GM21717 (cell line): Measurements from ENCODE around the gene PPP2R3A.
"Not testable (repeated sequence)": the region's sequence is repeated elsewhere in the genome, so short reads cannot be mapped to it uniquely, and the experiment has no call there.

ENCODE experiments used
- ATAC-seq: cut with Tn5 transposase; IDR thresholded peaks from one replicate; pipeline ENCODE4 v1.9.1; 2021; ENCODE audit warnings: mild to moderate bottlenecking, moderate library complexity; ENCODE audit not compliant: unreplicated experiment

Gene PPP2R3A

DNA sequence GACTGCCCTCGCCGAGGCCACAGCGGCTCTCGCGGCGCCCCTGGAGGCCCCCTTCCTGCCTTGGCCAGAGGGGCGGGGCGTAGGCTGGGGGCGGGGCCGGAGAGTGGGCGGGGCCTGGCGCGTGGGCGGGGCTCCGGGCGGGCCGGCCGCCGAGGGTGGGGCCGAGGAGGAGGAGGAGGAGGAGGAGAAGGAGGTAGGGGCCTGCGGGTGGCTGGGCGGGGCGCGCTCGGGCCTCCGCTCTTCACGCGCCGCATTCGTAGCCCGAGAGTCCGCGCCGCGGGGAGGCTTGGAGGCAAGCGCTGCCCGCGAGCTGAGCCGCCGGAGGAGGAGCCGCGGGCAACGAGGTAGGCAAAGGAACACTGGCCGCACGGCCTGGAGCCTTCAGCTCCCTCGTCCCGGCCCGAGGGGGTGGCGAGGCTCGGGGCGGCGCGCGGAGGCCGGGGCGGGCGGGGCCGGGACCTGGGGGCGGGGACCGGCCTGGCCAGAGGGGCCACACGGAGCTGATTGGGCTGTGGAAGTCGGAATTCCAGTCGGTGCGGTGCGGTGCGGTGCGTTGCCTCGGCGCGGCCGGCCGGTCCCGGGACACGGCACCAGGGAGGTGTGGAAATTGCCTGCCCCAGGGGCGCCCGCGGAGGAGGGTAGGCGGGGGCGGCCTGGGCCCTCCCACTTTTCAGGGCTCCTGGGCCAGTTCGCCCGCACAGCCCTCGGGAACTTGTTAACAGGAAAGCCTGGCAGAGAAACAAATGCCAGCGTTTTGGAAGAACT, at the start of gene PPP2R3A:
Gene PPP2R3A, plus strand, starts transcription at position 223 of the 765 bp plus-strand sequence. CDS start 35,771 bp downstream, outside the sequence.
- peak; percentile 70 for ATAC-seq

GRCh38 chr3:135916310-135916709, 49.2 kb upstream of the PPP2R3A start:
- no peak for ATAC-seq

DNA sequence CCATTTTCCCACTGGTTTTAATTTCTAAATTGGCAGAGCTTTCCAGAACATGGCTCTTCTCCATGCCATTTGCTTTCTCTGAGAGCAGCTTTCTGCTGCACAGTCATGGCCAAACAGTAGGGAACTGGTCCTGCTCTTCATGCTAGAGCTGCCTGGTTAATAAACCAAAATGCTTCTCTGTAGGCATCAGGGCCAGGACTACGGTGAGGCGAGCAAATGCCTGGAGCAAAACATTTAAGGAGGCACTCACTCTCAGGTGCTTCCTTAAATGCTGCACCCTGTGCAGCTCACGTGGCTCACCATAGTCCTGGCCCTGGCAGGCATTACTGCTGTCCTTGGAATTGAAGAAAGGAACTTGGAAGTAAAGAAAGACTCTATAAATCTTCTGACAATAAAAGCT, 48.5 kb upstream of the PPP2R3A start:
- ATAC-seq = no peak

DNA sequence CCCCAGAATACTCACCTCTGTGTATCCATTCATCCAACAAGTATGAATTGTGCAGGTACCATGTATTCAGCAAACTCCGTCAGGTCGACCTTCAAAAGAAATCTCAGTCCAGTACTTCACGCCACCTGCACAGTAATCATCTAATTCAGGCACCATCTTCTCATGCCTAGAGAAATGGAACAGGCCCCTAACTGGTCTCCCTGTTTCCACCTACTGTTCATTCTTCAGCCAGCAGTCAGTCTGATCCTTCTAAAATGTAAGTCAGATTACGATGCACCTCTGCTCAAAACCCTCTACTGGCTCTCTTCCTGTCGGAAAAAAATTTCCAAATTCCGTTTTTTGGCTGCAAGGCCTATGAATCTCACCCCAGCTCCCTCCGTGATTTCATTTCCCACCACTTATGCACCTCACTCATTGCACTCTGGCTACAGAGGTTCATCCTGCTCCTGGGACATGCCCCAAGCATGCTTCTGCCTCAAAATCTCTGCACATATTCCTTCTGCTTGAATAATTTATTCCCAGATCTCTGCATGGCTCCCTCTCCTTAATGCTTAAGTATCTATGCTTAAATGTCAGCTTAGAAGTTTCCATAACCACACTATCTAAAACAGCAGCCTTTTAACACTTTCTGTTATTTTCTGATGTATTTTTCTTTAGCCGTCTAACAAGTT, 47.5 kb upstream of the PPP2R3A start:
- ATAC-seq = no peak

- no peak for ATAC-seq
Observed at GRCh38 chr3:135918600-135918999, 46.9 kb upstream of the PPP2R3A start.

- ATAC-seq = no peak
Observed at GRCh38 chr3:135920275-135920674, 45.3 kb upstream of the PPP2R3A start.

- no peak for ATAC-seq
Observed at GRCh38 chr3:135922903-135923250, 42.7 kb upstream of the PPP2R3A start.

- no peak for ATAC-seq
Observed at GRCh38 chr3:135924506-135924905, 41.0 kb upstream of the PPP2R3A start.

DNA sequence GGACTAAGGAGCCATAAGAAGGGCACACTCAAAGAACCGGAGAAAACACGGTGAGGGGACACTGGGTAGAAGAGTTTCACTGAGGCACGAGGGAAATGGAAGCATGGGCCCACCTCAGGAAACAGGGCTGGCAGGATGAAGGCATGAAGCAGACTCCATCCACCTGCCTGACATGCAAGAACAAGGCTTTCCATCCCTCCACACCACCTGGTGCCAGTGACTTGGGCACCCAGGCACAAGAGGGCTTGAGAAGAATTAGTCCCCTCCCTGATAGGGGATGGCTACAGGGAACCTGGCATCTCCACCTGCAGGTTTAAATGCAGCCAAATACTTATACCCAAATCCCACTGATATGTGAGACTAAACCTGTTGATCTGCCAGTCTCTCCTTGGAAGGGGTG, 38.9 kb upstream of the PPP2R3A start:
- no peak for ATAC-seq

DNA sequence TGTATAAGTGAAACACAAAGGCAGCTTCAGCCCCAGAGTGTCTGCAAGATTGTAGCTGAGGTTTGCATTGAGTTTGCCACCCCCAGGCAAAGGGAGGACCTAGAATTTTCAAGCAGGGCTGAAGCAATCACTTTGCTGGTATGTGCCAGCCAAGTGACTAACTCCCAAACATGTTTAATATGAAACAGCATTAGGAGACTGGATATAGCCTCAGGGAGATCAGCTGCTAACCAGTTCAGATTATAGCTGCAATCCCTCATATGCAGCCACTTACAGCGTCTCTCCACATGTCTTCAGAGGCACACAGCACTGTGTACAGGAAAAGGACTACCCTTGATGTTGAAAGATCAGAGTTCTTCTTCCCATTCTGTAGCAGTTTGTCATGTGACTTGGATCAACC, 38.4 kb upstream of the PPP2R3A start:
- ATAC-seq = no peak

DNA sequence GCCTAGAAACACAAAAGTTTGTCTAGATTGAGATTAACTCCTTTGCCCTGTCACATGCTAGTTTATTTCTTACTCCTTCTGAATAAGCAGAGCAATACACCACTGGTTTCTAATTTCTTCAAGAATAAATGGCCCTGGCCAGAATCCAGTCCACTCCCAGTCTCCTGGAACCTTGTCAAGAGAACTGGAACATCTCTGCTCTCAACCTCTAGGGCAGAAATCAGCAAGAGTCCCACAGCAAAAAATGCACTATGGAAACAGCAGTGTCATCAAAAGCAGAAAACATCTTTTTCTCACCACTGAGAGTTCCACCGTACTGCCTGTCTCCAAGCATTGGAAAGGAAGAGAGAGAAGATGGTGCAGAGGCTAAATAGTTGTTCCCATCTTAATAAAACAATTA, 35.9 kb upstream of the PPP2R3A start:
- no peak for ATAC-seq

DNA sequence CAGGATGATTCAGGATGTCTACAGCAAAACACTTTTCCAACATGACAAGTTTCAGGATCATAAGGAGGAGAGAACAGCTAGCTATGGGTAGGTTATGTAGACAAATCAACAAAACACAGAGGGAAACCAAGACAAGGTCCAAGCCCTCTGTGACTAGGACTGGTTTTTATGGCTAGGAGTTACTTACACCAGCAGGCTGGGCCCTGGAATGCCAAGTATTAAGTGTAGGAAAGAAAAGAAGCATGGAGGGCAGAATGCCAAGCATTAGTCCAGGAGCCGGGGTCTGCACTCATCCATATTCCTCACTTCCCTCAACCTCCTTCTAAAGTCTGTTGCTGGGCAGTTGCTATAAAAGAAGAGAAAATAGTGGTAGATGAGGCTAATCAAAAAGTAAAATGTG, 35.3 kb upstream of the PPP2R3A start:
- ATAC-seq = no peak

- not testable (repeated sequence) for ATAC-seq
Observed at GRCh38 chr3:135935171-135935570, 30.4 kb upstream of the PPP2R3A start.

DNA sequence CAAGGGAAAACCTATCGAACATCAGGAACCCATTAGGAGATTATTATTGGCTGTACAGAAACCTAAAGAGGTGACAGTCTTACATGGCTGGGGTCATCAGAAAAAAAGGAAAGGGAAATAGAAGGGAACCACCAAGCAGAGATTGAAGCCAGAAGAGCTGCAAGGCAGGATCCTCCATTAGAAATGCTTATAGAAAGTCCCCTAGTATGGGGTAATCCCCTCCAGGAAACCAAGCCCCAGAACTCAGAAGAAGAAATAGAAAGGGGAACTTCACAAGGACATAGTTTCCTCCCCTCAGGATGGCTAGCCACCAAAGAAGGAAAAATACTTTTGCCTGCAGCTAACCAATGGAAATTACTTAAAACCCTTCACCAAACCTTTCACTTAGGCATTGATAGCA, 27.8 kb upstream of the PPP2R3A start:
- not testable (repeated sequence) for ATAC-seq

GRCh38 chr3:135944831-135945230, 20.7 kb upstream of the PPP2R3A start:
- no peak for ATAC-seq

GRCh38 chr3:135950941-135951340, 14.6 kb upstream of the PPP2R3A start:
- ATAC-seq = no peak

DNA sequence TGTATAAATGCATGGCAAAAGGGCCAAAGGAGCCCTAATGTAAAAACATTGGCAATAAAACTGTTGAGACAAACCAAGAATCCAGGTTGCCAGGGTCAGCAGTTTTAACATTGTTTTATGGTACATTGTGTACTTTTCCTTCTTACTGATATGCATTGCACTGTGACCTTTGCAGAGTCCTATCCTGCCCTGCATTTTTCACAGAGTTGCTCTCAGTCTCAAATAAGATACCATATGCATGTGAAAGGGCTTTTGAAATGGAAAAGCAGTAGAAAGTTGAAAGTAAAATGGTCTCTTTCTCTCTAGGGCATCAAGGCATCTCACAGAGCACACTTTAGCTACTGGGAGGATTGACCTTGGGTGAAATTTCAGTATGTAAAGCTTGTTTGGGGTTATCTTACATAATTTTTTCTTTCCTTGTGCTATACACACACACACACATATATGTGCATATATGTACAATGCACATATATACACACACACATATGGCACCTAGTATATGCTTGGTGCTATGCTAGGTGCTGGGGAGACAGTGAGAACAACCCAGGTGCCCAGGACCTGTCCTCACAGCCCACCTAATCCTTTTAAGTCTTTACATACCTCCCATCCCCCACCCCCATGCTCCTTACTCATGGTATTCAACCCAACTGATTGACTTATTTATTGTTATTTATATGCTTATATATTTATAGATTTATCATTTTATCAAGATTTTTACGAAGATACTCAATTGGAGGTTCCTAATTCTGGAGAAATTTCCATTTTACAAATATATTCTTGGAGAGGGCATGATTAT, 1.2 kb upstream of the PPP2R3A start:
- no peak for ATAC-seq

DNA sequence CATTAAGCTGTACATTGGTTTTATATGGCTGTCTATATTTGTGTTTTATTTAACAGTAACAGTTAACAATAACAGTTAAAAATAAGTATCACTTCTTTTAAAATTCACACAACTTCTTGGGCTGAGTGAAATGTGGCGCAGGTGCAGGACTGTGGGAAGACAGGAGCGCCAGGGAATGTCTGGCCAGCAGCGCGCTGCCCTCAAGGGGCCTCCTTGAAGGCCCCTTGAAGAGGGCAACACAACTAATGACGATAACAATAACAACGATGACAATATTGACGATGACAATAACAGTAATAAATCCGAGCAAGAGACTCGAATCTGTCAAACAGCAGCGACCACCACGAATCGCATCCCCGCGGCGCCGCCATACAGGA, 411 bp upstream of the PPP2R3A start:
- no peak for ATAC-seq

- no peak for ATAC-seq
Observed at GRCh38 chr3:135966271-135966961, 888 bp downstream of the PPP2R3A start.

- no peak for ATAC-seq
Observed at GRCh38 chr3:135966962-135967274, 1.4 kb downstream of the PPP2R3A start.

GRCh38 chr3:135967867-135968266, 2.3 kb downstream of the PPP2R3A start:
- no peak for ATAC-seq
